CD8-positive, alpha-beta memory T cell (primary cell): ENCODE results near the gene TIMELESS. TPM values are rescaled to one million over a fixed set of nuclear protein-coding genes. Genes with fewer than 3 reads are reported as not detected.
"Not testable (repeated sequence)": the region's sequence is repeated elsewhere in the genome, so short reads cannot be mapped to it uniquely, and the experiment has no call there.

Source experiments
- CTCF ChIA-PET: fragments of 350-600 bp; sonication (Branson Sonifier 250); formaldehyde crosslinking; loops from one replicate; lab custom pipeline; 2021; ENCODE audit warnings: antibody characterized with exemption; lab: Charles Lee
- POLR2A ChIA-PET: fragments of 350-600 bp; sonication (Branson Sonifier 250); formaldehyde crosslinking; loops from one replicate; lab custom pipeline; 2021; ENCODE audit warnings: antibody characterized with exemption; lab: Charles Lee
- DNase-seq, 5 donors: peaks; one replicate each; pipeline versions ENCODE4 v3.0.0 to v3.0.0-alpha.2; 2020 to 2022; ENCODE audit warnings: mixed read lengths in 1 of 5
- H3K27ac ChIP-seq: one replicate; pipeline ENCODE4 v1.7.0; 2013; ENCODE audit warnings: low read depth, mild to moderate bottlenecking, low read length, moderate library complexity
- H3K27me3 ChIP-seq: 2 replicates; pipeline ENCODE4 v1.7.0; 2013; ENCODE audit warnings: low read length, mild to moderate bottlenecking; ENCODE audit not compliant: insufficient read depth, poor library complexity, severe bottlenecking
- H3K36me3 ChIP-seq: 2 replicates; pipeline ENCODE4 v1.7.0; 2013; ENCODE audit warnings: mild to moderate bottlenecking, low read length, moderate library complexity; ENCODE audit not compliant: insufficient read depth
- H3K4me1 ChIP-seq: 2 replicates; pipeline ENCODE4 v1.7.0; 2013; ENCODE audit warnings: mild to moderate bottlenecking, low read length, moderate library complexity; ENCODE audit not compliant: insufficient read depth
- H3K4me3 ChIP-seq: 2 replicates; pipeline ENCODE4 v1.7.0; 2013; ENCODE audit warnings: mild to moderate bottlenecking, low read length
- H3K9me3 ChIP-seq: 2 replicates; pipeline ENCODE4 v1.7.0; 2013; ENCODE audit warnings: mild to moderate bottlenecking, low read length
- H3K27ac Mint-ChIP-seq, 8 donors: one replicate each; pipeline ENCODE4 v1.8.0; 2020 to 2021; ENCODE audit warnings: mixed read lengths in 8 of 8, mild to moderate bottlenecking in 6 of 8, inconsistent platforms in 3 of 8, moderate library complexity in 3 of 8
- H3K27me3 Mint-ChIP-seq, 2 donors: one replicate each; pipeline ENCODE4 v1.8.0; 2020 to 2021; ENCODE audit warnings: mixed read lengths in 2 of 2, mild to moderate bottlenecking in 1 of 2, moderate library complexity in 1 of 2
- H3K36me3 Mint-ChIP-seq, 3 donors: one replicate each; pipeline ENCODE4 v1.8.0; 2020 to 2021; ENCODE audit warnings: mixed read lengths in 3 of 3, inconsistent platforms in 1 of 3, mild to moderate bottlenecking in 1 of 3
- H3K4me1 Mint-ChIP-seq, 3 donors: one replicate each; pipeline ENCODE4 v1.8.0; 2020 to 2021; ENCODE audit warnings: mixed read lengths in 3 of 3, inconsistent platforms in 1 of 3, mild to moderate bottlenecking in 1 of 3
- H3K4me3 Mint-ChIP-seq, 7 donors: one replicate each; pipeline ENCODE4 v1.8.0; 2020 to 2021; ENCODE audit warnings: mixed read lengths in 7 of 7, mild to moderate bottlenecking in 6 of 7, moderate library complexity in 4 of 7, inconsistent platforms in 2 of 7
- H3K9me3 Mint-ChIP-seq, 5 donors: one replicate each; pipeline ENCODE4 v1.8.0; 2020 to 2022; ENCODE audit warnings: mixed read lengths in 5 of 5, mild to moderate bottlenecking in 3 of 5, moderate library complexity in 2 of 5, inconsistent platforms in 1 of 5
- polyA plus RNA-seq: library from polyadenylated mRNA; unstranded; fragments of 300-500 nt; fragmentation: Illumina TruSeq; gene quantifications from one replicate; pipeline ENCODE4 v1.2.3, GENCODE V29; 2021
- total RNA-seq, 2 experiments: library from RNA; stranded (reverse); gene quantifications; one replicate each; pipeline ENCODE4 v1.2.3, GENCODE V29; 2021

The TIMELESS gene, protein sequence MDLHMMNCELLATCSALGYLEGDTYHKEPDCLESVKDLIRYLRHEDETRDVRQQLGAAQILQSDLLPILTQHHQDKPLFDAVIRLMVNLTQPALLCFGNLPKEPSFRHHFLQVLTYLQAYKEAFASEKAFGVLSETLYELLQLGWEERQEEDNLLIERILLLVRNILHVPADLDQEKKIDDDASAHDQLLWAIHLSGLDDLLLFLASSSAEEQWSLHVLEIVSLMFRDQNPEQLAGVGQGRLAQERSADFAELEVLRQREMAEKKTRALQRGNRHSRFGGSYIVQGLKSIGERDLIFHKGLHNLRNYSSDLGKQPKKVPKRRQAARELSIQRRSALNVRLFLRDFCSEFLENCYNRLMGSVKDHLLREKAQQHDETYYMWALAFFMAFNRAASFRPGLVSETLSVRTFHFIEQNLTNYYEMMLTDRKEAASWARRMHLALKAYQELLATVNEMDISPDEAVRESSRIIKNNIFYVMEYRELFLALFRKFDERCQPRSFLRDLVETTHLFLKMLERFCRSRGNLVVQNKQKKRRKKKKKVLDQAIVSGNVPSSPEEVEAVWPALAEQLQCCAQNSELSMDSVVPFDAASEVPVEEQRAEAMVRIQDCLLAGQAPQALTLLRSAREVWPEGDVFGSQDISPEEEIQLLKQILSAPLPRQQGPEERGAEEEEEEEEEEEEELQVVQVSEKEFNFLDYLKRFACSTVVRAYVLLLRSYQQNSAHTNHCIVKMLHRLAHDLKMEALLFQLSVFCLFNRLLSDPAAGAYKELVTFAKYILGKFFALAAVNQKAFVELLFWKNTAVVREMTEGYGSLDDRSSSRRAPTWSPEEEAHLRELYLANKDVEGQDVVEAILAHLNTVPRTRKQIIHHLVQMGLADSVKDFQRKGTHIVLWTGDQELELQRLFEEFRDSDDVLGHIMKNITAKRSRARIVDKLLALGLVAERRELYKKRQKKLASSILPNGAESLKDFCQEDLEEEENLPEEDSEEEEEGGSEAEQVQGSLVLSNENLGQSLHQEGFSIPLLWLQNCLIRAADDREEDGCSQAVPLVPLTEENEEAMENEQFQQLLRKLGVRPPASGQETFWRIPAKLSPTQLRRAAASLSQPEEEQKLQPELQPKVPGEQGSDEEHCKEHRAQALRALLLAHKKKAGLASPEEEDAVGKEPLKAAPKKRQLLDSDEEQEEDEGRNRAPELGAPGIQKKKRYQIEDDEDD
- total RNA-seq = 10 to 100 TPM; 61.9 to 64.1 TPM
- polyA plus RNA-seq = 3.9 TPM

DNA sequence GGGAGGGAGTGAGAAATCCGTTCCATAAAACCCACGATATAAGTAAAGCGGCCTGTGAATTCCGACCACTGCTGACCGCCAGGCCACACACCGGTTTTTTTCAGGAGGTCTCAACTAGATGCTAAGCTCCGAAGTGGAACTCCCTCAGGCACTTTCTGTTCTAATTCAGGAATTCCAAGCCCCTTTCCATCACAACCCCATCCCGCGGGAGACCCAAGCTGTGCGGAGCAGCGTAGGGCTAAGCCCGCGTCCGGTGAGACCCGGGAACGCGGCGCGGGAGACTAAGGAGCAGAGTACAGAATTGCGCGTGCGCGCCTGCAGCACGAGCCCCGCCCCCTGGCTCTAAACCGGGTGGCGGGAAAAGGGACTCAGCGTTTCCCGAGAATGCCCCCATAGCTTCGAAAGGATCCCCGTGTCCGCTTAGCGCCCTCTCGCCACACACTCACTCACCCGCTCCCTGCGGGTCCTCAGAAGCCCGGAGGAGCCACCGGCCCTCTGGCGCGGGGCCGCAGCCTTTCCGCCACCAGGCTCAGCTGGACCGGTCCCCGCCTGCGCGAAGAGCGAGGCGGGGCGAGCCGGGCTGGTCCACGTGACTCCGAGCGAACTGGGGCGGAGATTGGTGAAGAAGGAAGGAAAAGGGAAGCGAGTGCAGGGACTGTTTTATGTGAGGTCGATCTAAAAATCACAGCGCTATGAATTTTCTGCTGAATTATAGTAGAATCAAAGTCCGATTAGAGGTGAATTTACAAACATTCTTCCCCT lies at the start of gene TIMELESS:
TIMELESS (minus strand) TSS at position 567 of the 762 bp plus-strand sequence. CDS start 15,256 bp downstream, outside the sequence.
- Histone ChIP-seq H3K27me3 (no peaks in the 10 kb centered on the region), H3K9me3 (no peaks in the 10 kb centered on the region), H3K36me3 (no peaks in the 10 kb centered on the region), H3K4me3 (peak within 1 kb of the TSS; percentile 92), H3K27ac (peak within 1 kb of the TSS; percentile 66), H3K4me1 (peaks cover 8% of the 10 kb centered on the region)
- H3K27ac Mint-ChIP-seq = peak within 1 kb of the TSS; percentile 60 to 98 (median 95)
- POLR2A ChIA-PET = interaction anchor here (0.7 to 1.9 kb wide), 12 partner anchors 10 to 631 kb away, joined by 3 to 6 read pairs (median 3); partner anchors contain the start of genes COQ10A, IL23A, ORMDL2 and PAN2
- CTCF ChIA-PET = interaction anchor here (1.0 to 4.6 kb wide), 6 partner anchors 12 to 260 kb away, joined by 3 to 27 read pairs (median 4); partner anchors contain the start of genes CNPY2 and SMARCC2
- peak; percentile 78 to 88 (median 84) for DNase-seq
- H3K9me3 Mint-ChIP-seq = peaks cover 0 to 4% (median 0%) of the 10 kb centered on the region in 5 donors
- H3K4me1 Mint-ChIP-seq = peaks cover 14 to 18% (median 16%) of the 10 kb centered on the region in 3 donors
- no peaks in the 10 kb centered on the region for H3K27me3 Mint-ChIP-seq
- peaks cover 0 to 9% (median 4%) of the 10 kb centered on the region in 3 donors for H3K36me3 Mint-ChIP-seq
- H3K4me3 Mint-ChIP-seq = peak within 1 kb of the TSS; percentile 91 to 96 (median 93)

DNA sequence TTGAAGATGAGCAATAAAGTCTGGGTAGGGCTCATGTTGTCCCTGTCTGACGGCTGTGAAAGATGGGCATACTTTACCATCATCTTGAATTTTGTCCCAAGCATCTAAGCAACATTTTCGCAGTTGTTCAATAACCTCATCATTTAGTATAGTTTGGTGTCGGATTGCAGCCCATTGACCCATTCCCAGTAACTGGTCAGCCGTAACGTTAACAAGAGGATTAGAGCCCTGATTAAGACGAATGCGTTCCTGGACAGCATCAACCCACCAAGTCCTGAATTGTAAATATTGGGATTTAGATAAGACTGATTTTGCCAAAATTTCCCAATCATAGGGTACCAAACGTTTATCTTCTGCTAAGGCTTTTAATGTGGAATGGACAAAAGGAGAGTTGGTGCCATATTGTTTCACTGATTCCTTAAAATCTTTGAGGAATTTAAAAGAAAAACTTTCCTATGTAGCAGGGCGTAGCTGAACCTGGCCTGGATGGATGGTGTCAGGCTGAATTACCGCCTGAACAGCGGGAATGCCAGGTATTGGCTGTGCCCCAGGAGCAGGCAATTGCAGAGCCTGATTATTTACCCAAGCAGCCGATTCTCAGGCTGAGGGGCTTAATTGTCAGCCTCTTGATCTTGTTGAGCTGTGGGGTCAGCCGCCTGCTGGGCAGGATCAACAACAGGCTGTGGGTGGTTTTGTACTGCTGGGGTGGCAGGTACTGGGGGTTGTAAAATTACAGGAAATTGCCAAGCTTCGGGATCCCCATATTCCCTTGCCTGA lies 49.1 kb upstream of the TIMELESS start:
- H3K4me1 Mint-ChIP-seq, H3K4me1 ChIP-seq, H3K27ac Mint-ChIP-seq, H3K27me3 Mint-ChIP-seq, H3K36me3 ChIP-seq, H3K27ac ChIP-seq, H3K36me3 Mint-ChIP-seq, H3K9me3 ChIP-seq, DNase-seq, H3K27me3 ChIP-seq, POLR2A ChIA-PET, CTCF ChIA-PET, H3K9me3 Mint-ChIP-seq, H3K4me3 Mint-ChIP-seq, H3K4me3 ChIP-seq: not testable (repeated sequence)

DNA sequence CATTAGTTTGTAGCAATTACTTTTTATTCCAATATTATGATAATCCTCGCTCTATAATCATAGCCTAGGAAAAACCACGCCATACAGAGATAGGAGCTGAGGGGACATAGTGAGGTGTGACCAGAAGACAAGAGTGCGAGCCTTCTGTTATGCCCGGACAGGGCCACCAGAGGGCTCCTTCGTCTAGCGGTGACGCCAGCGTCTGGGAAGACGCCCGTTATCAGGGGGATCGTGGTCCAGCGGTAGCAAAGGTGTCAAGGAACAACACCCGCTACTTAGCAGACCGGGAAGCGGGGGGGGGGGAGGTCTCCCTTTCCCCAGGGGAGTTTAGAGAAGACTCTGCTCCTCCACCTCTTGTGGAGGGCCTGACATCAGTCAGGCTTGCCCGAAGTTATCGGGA lies 47.5 kb upstream of the TIMELESS start:
- peak in 4 of 5 donors; percentile 15 to 55 (median 47) for DNase-seq
- POLR2A ChIA-PET, H3K36me3 Mint-ChIP-seq, H3K4me1 ChIP-seq, H3K36me3 ChIP-seq, H3K9me3 ChIP-seq, H3K4me1 Mint-ChIP-seq, H3K27me3 Mint-ChIP-seq, H3K27me3 ChIP-seq, H3K4me3 ChIP-seq, H3K9me3 Mint-ChIP-seq, H3K27ac ChIP-seq: not testable (repeated sequence)
- Mint-ChIP-seq H3K4me3 (peak overlapping the region in 4 of 7 donors; percentile 11 to 65 (median 60)), H3K27ac (peak overlapping the region in 2 of 8 donors; percentile 22 to 47)
- CTCF ChIA-PET = interaction anchor here (1.3 to 1.7 kb wide), 2 partner anchors 8 to 26 kb away, joined by 5 read pairs; partner anchors contain the start of gene GLS2

DNA sequence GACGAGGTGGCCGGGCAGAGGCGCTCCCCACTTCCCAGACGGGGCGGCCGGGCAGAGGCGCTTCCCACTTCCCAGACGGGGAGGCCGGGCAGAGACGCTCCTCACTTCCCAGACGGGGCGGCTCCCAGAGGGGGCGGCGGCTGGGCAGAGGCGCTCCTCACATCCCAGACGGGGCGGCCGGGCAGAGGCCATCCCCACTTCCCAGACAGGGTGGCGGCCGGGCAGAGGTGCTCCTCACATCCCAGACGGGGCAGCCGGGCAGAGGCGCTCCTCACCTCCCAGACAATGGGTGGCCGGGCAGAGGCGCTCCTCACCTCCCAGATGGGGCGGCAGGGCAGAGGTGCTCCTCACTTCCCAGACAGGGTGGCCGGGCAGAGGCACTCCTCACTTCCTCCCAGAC lies 45.3 kb upstream of the TIMELESS start:
- H3K9me3 ChIP-seq, H3K27ac Mint-ChIP-seq, H3K27me3 ChIP-seq, H3K4me1 ChIP-seq, H3K9me3 Mint-ChIP-seq, CTCF ChIA-PET, H3K36me3 ChIP-seq, H3K4me3 ChIP-seq, H3K4me1 Mint-ChIP-seq, POLR2A ChIA-PET, H3K36me3 Mint-ChIP-seq, H3K4me3 Mint-ChIP-seq, H3K27ac ChIP-seq, DNase-seq: not testable (repeated sequence)
- peaks cover 10 to 26% of the 10 kb centered on the region in 2 donors for H3K27me3 Mint-ChIP-seq

DNA sequence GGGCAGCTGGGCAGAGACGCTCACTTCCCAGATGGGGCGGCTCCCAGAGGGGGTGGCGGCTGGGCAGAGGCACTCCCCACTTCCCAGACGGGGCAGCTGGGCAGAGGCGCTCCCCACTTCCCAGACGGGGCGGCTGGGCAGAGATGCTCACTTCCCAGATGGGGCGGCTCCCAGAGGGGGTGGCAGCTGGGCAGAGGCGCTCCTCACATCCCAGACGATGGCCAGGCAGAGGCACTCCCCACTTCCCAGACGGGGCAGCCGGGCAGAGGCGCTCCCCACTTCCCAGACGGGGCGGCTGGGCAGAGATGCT lies 44.8 kb upstream of the TIMELESS start:
- H3K27ac ChIP-seq, POLR2A ChIA-PET, H3K9me3 ChIP-seq, DNase-seq, H3K4me1 ChIP-seq, CTCF ChIA-PET, H3K4me1 Mint-ChIP-seq, H3K4me3 ChIP-seq, H3K9me3 Mint-ChIP-seq, H3K27ac Mint-ChIP-seq, H3K36me3 ChIP-seq, H3K4me3 Mint-ChIP-seq, H3K27me3 ChIP-seq, H3K36me3 Mint-ChIP-seq: not testable (repeated sequence)
- peaks cover 10 to 28% of the 10 kb centered on the region in 2 donors for H3K27me3 Mint-ChIP-seq

DNA sequence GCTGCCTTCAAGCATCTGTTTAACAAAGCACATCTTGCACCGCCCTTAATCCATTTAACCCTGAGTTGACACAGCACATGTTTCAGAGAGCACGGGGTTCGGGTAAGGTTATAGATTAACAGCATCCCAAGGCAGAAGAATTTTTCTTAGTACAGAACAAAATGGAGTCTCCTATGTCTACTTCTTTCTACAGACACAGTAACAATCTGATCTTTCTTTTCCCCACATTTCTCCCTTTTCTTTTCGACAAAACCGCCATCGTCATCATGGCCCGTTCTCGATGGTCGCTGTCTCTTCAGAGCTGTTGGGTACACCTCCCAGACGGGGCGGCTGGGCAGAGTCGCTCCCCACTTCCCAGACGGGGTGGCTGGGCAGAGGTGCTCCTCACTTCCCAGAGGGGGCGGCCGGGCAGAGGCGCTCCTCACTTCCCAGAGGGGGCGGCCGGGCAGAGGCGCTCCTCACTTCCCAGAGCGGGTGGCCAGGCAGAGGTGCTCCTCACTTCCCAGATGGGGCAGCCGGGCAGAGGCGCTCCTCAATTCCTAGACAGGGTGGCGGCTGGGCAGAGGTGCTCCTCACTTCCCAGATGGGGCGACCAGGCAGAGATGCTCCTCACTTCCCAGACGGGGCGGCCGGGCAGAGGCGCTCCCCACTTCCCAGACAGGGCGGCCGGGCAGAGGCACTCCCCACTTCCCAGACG lies 44.3 kb upstream of the TIMELESS start:
- H3K9me3 ChIP-seq, H3K36me3 Mint-ChIP-seq, H3K27ac ChIP-seq, CTCF ChIA-PET, DNase-seq, H3K36me3 ChIP-seq, H3K4me3 ChIP-seq, POLR2A ChIA-PET, H3K4me3 Mint-ChIP-seq, H3K4me1 ChIP-seq, H3K27me3 ChIP-seq, H3K9me3 Mint-ChIP-seq, H3K27ac Mint-ChIP-seq: not testable (repeated sequence)
- Mint-ChIP-seq H3K27me3 (peaks cover 10 to 32% of the 10 kb centered on the region in 2 donors), H3K4me1 (peaks cover 4 to 11% (median 5%) of the 10 kb centered on the region in 3 donors)
